Colon (tissue), 2 donors: Measurements from ENCODE around the gene MITF.

Experiments used
- FAIRE-seq: peaks from 2 replicates; lab custom pipeline; 2012; peaks lifted over from hg19 to GRCh38; lab: Jason Lieb, UNC
- donor health status: control.
- donor health status: control.

The MITF gene, protein sequence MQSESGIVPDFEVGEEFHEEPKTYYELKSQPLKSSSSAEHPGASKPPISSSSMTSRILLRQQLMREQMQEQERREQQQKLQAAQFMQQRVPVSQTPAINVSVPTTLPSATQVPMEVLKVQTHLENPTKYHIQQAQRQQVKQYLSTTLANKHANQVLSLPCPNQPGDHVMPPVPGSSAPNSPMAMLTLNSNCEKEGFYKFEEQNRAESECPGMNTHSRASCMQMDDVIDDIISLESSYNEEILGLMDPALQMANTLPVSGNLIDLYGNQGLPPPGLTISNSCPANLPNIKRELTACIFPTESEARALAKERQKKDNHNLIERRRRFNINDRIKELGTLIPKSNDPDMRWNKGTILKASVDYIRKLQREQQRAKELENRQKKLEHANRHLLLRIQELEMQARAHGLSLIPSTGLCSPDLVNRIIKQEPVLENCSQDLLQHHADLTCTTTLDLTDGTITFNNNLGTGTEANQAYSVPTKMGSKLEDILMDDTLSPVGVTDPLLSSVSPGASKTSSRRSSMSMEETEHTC

DNA sequence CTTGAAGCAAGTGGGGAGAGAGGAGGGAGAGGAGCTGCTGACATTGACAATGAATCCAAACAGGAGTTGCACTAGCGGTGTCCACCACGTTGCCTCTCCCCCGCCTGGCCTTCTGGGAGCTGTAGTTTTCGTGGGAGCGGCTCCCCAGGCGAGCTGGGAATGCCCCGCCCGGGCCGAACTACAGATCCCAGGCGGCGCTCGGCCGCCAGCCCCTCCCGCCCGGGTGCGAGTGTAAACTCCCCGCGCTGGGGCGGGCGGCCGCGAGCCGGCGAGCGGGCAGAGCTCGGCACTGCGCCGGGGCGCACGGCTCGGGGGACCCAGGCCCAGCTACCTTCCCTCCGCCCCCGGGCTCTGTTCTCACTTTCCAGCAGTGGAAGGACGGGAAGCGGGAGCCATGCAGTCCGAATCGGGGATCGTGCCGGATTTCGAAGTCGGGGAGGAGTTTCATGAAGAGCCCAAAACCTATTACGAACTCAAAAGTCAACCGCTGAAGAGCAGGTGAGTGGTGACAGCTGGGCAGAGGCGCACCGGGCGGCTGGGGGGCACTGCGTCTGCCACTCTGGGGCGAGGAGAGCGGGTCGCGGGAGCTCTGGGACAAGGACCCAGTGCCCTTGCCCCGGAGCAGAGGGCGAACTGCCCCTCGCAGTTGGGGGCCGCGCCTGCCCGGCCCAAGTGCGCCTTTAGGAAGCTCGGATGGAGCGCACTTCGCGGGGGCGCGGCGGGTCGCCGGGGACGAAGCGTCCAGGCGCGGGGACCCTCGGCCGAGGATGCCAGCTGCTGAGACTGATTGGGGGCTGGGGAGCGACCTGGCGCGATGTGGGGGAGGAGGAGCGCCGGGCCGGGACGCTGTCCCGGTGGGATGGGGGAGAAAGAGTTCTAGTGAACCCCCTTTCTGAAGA, at the start of gene MITF:
TSS of gene MITF (plus strand) at position 261 of the 899 bp plus-strand sequence. CDS start at position 395, 134 bp downstream.
- no peak for FAIRE-seq

DNA sequence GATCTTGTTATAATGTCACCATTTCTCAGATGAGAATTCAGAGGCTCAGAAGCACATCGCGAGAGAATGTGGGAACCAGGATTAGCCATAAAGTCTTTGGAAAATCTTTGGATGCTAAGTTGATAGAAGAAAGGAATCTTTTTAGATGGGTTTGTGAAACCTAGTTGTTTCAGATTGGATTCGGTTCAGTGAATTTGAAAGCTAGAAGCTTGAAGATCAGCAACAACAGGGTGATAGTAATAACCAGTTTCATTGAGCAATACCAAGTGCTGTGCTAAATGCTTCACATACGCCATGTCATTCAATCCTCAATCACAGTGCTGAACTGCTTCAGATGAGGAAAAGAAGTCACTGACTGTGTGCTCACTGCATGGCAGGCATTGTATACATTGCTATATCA, 47.4 kb upstream of the MITF start:
- no peak for FAIRE-seq

DNA sequence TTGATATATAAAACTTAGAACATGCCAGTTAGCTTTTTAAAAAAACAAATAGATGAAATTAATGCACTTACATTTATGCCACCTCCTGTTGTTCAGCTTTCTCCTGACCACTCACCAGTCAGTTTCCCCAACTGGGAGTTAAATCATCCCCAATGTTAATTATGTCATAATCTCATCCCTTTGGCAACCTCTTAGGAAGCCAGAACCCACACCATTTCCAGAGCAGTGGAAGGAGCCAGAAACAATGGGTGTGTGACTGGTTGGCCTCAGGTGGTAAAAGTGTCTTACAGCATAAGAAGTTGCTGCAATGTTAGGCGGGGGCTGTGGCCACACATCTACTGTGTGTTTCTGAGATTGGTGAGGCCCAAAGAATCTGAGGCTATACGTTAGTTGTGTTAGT, 46.5 kb upstream of the MITF start:
- FAIRE-seq = no peak

DNA sequence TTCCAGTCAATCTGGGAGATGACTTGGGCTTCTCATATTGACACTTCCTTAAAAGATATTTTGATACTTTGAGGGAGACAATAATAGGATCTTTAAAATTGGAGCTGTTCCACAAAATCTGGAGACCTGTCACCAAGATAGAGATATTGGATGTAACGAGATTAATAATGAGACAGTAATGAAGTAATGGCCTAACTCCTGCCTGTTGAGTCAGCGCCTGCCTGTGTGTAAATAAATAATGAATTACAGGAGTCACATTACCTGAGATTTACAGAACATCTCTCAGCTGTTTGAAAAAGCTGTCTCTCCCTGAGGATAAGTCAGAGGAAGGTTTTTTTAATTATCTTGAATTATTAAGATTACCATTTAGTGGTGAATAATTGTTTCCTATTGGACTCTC, 43.8 kb upstream of the MITF start:
- no peak for FAIRE-seq

DNA sequence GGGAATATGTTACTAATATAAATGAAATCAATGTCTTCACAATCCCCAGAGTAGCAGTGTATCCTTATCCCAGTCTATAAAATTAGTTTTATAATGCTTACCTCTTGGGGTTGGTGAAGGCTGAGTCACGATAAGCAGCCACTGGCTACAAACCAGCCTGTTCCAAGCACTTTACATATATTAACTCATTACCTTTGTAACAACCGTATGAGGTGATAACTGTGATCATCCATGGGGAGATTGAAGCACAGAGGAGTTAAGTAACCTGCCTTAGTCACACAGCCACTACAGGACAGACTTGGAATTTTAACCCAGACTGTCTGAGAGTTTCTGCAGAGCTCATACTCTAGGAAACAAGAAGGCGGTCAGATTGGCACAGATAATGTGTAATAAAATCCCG, 43.3 kb upstream of the MITF start:
- no peak for FAIRE-seq

DNA sequence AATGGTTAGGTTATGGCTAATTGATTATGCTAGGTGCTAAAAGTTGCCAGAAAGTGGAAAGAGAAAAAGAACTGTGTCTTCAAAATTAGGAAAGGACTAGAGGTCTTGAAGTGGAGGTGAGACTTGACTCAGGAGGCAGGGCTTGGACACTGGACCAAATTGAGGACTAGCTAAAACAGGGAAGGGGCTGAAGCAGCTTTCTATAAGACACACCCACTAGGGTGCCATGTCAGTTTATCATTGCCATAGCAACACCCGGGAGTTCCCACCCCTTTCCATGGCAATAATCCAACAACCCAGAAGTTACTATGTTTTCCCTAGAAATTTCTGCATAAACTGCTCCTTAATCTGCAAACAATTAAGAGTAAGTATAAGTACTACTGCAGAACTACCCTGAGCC, 42.9 kb upstream of the MITF start:
- FAIRE-seq = no peak

DNA sequence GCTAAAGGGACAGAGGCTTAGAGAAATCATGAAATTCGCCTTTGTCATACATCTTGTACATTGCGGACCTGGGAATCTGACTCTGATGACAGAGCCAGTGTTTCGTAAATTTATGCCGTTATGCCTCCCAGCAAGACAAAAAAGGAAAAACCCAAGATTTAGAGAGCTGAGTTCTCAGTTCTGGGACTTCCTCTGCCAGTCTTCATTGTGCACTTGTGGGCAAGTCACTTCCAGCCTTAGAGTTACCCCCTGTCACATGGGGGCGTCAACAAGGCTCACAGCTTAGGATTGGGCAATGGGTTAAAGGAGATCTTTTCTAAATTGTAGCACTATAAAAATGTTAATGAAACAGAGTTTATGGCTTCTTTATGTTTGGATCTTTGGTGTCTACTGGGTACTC, 41.9 kb upstream of the MITF start:
- FAIRE-seq = no peak

DNA sequence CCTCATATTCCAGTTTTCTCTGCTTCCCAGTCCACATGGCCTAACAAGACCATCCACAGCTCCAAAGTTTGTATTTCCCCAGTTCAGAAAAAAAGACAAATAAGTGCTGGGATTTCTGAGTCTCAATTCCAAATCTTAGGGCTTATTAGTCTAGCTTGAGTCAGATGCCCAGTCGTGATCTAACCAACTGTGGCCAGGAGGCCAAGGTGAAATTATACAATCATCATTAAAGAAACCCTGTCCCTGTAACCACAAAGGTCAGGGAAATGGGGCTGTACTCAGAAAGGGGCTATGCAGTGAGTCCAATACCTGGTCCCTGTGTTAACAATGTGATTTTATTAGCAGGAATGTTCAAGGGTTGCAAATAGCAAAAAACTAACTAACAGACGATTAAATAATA, 40.5 kb upstream of the MITF start:
- no peak for FAIRE-seq

DNA sequence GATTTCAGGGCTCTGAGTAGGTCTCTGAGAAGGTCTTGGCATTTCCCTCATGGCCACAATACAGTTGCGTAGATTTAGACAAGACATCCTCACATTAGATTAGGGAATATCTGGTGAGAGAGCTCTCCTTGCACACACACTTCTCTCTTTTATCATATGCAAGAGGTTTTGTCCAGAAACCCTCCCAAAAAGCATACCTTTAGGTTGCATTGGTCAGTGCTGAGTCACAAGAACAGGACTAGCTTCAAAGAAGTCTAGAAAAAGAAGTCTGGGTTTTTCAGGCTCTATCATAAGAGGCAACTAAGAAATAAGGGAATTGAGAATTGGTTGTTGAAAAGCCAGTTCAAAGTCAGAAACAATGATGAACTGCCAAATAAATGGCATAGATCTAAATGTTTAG, 40.1 kb upstream of the MITF start:
- no peak for FAIRE-seq

DNA sequence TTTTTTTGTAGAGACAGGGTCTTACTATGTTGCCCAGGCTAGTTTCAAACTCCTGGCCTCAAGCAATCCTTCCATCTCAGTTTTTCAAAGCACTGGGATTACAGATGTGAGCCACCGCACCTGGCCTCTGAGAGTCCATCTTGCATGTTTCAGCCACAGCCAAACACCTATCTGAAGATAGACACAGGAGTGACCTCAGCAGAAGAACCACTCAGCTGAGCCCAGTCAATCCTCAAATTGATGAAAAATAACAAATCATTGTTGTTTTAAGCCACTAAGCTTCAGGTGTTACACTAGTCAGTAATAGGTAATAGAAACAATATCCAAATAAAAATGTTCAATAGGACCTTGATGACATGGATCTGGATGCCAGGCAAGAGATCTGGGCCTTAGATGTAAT, 38.3 kb upstream of the MITF start:
- FAIRE-seq = no peak

DNA sequence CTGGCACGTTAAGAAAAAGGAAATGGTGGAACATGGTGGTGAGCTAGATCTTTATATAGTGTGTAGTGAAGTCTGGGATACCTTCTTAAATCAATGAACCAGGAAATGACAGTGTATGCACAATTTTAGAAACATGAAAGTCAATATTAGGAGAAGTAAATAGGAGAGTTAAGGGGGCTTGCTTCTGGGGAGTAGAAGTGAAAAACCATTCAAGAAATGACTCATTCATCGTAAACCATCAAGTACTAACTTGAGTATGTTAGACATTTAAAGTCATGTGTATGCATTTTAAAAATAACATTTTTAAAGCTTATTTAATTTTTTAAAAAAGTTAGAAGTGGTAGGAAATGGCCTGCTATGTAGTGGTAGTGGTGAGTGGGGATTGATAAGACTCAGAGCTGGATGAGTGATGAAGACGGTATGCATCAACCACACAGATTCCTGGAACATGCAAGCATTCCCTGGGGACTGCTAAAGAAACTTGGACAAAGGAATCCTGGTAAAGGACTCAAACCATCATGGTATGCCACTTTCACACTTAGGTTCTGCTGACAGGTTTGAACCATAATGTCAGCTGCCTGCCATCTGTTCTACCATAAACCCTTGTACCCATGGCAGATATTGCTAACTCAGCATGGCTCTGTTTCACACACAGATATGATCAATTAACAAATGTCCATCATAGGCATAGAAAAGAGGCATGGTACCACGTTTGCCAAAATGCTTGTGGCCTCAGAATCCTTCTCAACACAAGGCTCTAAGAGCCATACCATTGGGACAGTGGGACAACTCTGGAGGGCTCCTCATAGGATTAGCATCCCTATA, 28.9 kb upstream of the MITF start:
- no peak for FAIRE-seq

DNA sequence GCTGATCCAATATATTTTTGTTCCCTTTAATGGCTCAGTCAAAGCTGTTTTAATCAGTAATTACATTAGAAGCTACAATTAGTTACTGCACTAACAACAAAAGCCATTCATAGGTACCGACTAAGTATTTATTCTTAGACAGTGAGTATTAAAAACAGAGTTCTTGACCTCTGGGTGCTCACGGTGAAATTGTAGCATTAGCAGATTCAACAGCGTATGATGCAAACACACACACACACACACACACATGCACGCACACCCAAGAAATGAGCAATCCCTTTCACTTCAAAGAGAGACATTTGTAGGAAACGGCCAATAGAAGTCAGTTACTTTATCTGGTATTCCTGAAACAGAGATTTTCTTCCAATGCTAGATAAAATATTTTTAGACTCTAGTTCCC, 27.0 kb upstream of the MITF start:
- no peak for FAIRE-seq

DNA sequence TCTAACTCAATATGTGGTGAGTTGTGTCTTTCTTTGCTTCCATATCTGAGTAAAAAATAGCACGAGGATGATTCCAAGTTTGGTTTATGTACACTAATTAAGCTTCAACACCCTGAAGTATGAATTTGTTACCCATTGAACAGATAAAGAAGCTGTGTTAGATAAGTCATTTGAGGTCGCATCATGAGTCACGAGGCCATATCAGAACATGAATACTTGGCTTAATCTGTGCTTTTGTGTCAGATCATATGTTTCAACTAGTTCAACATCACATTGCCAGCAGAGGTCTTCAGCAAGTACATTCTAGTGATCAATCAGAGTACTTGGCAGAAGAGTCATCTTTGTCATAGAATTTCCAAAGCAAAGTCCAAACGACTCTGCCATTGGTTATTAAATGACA, 26.3 kb upstream of the MITF start:
- FAIRE-seq = no peak

DNA sequence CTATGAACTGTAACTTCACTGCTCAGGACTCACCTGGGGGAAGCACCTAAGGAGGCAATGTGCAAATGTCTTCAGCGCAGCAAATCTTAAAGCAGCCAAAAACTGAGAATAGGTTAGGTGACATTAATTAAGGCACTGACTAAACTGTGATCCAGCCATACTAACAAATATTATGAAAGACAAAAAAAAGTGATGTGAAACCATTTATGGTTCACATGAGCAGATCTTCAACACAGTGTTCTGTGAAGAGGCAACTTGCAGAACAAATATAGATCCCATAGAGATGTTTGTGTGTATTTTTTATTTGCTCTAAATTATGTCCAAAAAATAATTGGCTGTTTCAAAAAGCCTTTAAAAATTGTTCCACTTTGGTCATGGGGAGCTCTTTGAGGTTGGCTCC, 24.1 kb upstream of the MITF start:
- FAIRE-seq = no peak

DNA sequence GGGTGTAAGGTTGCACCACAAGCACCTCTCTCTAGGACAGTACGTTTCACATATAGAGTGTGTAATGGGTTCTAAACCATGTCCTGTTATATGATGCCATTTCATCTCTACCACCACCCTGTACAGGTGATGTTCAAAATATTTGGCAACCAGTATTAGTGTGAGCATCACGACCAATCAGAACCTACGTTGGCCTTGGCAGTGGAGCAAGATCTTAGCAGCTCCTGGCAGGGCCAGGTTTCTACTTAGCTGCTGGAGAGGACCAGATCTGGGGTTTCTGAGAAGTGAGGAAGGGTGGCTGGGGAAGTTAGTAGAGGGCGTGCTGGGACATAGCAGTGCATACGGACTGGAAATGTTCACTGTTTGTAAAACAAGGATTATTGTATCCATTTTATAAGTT, 23.1 kb upstream of the MITF start:
- FAIRE-seq = no peak

DNA sequence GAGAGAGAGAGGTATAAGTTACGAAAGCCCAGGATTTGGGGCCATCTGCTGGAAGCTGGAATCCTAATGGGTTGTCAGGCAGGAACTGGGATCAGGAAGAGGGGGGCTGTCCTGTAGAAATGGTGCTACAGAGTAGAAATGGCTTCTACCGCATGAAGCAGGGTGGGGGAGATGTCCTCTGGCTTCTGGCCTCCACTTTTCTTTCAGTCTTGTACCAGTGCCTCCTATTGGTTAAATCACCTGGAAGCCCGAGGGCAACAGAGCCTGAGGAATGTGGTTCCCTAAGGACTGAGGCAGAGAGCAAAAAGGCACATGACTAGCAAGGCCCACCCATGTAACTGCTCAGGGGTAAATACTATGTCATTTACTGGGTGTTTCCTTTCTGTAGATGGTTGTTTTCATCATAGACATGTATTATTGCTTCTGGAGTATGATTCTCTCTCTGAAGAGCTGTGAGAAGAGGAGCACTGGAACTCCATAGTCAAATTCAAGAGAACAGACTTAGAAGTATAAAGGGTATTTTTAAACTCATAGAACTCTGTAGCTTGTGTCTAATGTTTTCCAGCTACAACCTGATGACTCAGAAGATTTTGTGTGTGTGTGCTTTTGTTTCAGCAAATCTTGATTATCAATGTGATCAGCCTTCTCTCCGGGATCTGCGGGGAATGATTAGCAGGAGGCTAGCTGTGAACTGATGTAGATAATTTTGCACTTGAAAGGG, 20.2 kb upstream of the MITF start:
- FAIRE-seq = no peak

DNA sequence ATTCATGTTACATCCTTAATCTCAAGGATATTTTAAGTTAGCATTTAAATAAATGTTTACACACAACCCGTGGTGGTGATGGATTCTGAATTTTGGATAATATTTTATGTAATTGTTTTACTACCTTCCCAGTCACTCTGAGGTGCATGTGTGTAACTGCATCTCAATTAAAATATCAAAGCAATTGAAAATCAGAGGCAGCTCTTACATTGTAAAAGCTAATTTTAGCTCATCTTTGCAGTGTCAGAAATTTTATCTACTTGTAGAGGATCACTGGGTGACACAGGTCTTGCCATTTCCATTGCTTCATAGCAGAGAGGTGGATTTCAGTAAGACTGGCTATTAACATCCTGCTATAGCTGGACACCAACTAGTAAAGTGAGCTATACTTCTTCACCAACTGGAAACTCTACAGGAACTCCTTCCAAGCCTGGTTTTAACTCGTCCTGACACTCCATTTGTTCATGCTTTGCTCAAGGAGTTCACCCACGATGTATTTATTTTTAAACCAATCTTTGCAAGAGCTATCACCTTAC, 19.6 kb upstream of the MITF start:
- no peak for FAIRE-seq

DNA sequence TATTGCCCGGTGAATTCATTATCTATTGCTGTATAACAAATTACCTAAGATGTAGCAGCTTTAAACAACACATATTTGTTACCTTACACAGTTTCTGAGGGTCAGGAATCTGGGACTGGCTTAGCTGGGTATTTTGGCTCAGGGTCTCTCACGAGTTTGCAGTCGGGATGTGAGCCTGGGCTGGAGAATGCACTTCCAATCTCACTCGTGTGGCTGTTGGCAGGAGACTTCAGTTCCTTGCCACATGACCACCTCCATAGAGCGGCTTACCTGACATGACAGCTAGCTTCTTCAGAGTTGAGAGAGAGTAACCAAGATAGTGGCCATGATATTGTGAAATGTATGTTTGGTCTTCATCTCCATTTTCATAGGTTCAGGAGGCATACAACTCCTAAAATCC, 18.4 kb upstream of the MITF start:
- FAIRE-seq = no peak

DNA sequence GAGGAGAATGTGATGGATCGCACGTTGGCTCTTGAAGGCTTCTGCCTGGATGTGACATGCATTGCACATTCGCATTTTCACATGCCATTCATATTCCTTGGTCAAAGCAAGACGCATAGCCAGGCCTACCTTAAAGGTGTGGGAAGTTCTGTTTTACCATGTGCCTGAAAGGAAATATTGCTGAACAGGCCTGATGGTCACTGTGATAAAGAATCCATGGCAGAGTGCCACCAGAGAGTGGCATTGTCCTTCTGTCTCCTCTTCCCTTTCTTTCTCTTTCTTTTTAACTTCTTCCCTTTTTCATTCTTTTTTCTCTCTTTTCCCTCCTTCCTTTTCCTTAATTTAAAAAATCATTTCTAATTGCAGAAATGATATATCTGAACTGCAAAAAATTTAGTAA, 15.9 kb upstream of the MITF start:
- FAIRE-seq = no peak

DNA sequence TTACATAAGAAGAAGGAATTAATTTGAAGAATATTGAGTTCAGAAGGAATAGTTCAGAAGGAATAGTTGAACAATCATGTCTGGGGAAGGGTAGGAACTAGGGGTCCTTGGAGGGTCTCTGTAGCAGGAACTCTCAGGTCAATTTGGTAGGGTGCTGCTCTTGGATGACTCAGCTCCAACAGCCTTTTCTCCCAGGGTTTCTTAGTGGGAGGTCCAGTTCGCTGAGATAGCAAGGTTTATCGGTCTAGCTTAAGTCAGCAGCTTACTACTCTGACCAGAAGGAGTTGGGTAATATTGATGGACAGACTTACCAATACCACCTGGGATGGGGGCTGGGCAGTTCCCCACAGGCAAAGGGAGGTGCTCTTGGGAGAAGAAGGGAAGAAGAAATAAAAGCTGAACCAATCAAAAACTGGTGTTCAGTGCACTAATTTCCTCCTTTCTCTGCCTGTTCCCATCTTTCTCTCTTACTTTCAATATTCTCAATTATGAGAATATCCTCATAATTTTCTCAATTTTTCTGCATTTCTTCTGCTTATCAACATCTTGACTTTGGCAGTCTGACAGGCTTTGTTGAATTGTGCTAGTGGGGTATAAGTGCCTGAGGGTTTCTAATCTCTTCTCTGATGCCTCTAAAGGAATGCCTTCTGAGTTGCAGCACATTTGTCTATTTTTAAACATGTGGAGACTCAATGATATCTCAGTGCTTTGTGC, 14.4 kb upstream of the MITF start:
- FAIRE-seq = no peak
